PC-3 (cell line): ENCODE measurements around the gene PPCS.

Experiments used
- EZH2 ChIP-seq: fragments of 300-600 bp; sonication (generic); IDR thresholded peaks from one replicate; pipeline ENCODE4 v1.6.1; 2017; ENCODE audit warnings: antibody characterized with exemption, mild to moderate bottlenecking, low read length; ENCODE audit not compliant: unreplicated experiment
- TF ChIP-seq, protein P1 (sequence below): fragments of 300-600 bp; sonication (generic); conservative IDR thresholded peaks from 2 replicates; pipeline ENCODE4 v1.5.1; 2017; ENCODE audit warnings: antibody characterized with exemption, low read depth, mild to moderate bottlenecking, low read length

GRCh38 chr1:42432714-42433113 is 23.6 kb upstream of the PPCS start:
- TF ChIP-seq, protein P1, sequence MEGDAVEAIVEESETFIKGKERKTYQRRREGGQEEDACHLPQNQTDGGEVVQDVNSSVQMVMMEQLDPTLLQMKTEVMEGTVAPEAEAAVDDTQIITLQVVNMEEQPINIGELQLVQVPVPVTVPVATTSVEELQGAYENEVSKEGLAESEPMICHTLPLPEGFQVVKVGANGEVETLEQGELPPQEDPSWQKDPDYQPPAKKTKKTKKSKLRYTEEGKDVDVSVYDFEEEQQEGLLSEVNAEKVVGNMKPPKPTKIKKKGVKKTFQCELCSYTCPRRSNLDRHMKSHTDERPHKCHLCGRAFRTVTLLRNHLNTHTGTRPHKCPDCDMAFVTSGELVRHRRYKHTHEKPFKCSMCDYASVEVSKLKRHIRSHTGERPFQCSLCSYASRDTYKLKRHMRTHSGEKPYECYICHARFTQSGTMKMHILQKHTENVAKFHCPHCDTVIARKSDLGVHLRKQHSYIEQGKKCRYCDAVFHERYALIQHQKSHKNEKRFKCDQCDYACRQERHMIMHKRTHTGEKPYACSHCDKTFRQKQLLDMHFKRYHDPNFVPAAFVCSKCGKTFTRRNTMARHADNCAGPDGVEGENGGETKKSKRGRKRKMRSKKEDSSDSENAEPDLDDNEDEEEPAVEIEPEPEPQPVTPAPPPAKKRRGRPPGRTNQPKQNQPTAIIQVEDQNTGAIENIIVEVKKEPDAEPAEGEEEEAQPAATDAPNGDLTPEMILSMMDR = no peak
- no peak for TF ChIP-seq EZH2
